ENCODE measurements around the gene SERPINB11. TPM values are rescaled to one million over a fixed set of nuclear protein-coding genes. Genes with fewer than 3 reads are reported as not detected.

Gene SERPINB11
- total RNA-seq, 1 experiment from 2014 or later = not detected

- H3K27me3 Mint-ChIP-seq (ENCODE audit: low read depth) = no peaks in the 10 kb centered on the region; the same call in 1 of the 2 replicates
- TF ChIP-seq ERG (CRISPR knock-in tag; IDR thresholded peaks at IDR 0.05) (no peak), NR2C2 (CRISPR knock-in tag; IDR thresholded peaks at IDR 0.05) (no peak), GABPB1 (CRISPR knock-in tag; IDR thresholded peaks at IDR 0.05) (no peak), CREB1 (CRISPR knock-in tag; IDR thresholded peaks at IDR 0.05) (no peak), ZBTB43 (CRISPR knock-in tag; IDR thresholded peaks at IDR 0.05) (no peak), ZNF263 (CRISPR knock-in tag; IDR thresholded peaks at IDR 0.05; ENCODE audit: low read depth) (no peak), ZSCAN18 (CRISPR knock-in tag; IDR thresholded peaks at IDR 0.05) (no peak), TEAD4 (CRISPR knock-in tag; IDR thresholded peaks at IDR 0.05) (no peak), OVOL2 (CRISPR knock-in tag; IDR thresholded peaks at IDR 0.05; ENCODE audit: borderline replicate concordance) (no peak), ZNF317 (CRISPR knock-in tag; IDR thresholded peaks at IDR 0.05; ENCODE audit: borderline replicate concordance, low read depth) (no peak), ZNF423 (CRISPR knock-in tag; IDR thresholded peaks at IDR 0.05) (no peak), MAX (CRISPR knock-in tag; IDR thresholded peaks at IDR 0.05) (no peak), AFF4 (CRISPR knock-in tag; IDR thresholded peaks at IDR 0.05; ENCODE audit: borderline replicate concordance) (no peak)
- TF ChIP-seq, protein P1, sequence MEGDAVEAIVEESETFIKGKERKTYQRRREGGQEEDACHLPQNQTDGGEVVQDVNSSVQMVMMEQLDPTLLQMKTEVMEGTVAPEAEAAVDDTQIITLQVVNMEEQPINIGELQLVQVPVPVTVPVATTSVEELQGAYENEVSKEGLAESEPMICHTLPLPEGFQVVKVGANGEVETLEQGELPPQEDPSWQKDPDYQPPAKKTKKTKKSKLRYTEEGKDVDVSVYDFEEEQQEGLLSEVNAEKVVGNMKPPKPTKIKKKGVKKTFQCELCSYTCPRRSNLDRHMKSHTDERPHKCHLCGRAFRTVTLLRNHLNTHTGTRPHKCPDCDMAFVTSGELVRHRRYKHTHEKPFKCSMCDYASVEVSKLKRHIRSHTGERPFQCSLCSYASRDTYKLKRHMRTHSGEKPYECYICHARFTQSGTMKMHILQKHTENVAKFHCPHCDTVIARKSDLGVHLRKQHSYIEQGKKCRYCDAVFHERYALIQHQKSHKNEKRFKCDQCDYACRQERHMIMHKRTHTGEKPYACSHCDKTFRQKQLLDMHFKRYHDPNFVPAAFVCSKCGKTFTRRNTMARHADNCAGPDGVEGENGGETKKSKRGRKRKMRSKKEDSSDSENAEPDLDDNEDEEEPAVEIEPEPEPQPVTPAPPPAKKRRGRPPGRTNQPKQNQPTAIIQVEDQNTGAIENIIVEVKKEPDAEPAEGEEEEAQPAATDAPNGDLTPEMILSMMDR (IDR thresholded peaks at IDR 0.05) = no peak
- TF ChIP-seq, protein P2, sequence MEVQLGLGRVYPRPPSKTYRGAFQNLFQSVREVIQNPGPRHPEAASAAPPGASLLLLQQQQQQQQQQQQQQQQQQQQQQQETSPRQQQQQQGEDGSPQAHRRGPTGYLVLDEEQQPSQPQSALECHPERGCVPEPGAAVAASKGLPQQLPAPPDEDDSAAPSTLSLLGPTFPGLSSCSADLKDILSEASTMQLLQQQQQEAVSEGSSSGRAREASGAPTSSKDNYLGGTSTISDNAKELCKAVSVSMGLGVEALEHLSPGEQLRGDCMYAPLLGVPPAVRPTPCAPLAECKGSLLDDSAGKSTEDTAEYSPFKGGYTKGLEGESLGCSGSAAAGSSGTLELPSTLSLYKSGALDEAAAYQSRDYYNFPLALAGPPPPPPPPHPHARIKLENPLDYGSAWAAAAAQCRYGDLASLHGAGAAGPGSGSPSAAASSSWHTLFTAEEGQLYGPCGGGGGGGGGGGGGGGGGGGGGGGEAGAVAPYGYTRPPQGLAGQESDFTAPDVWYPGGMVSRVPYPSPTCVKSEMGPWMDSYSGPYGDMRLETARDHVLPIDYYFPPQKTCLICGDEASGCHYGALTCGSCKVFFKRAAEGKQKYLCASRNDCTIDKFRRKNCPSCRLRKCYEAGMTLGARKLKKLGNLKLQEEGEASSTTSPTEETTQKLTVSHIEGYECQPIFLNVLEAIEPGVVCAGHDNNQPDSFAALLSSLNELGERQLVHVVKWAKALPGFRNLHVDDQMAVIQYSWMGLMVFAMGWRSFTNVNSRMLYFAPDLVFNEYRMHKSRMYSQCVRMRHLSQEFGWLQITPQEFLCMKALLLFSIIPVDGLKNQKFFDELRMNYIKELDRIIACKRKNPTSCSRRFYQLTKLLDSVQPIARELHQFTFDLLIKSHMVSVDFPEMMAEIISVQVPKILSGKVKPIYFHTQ (CRISPR knock-in tag; IDR thresholded peaks at IDR 0.05) = no peak
- TF ChIP-seq, protein P3, sequence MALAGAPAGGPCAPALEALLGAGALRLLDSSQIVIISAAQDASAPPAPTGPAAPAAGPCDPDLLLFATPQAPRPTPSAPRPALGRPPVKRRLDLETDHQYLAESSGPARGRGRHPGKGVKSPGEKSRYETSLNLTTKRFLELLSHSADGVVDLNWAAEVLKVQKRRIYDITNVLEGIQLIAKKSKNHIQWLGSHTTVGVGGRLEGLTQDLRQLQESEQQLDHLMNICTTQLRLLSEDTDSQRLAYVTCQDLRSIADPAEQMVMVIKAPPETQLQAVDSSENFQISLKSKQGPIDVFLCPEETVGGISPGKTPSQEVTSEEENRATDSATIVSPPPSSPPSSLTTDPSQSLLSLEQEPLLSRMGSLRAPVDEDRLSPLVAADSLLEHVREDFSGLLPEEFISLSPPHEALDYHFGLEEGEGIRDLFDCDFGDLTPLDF (CRISPR knock-in tag; IDR thresholded peaks at IDR 0.05) = no peak
- TF ChIP-seq, protein P4, sequence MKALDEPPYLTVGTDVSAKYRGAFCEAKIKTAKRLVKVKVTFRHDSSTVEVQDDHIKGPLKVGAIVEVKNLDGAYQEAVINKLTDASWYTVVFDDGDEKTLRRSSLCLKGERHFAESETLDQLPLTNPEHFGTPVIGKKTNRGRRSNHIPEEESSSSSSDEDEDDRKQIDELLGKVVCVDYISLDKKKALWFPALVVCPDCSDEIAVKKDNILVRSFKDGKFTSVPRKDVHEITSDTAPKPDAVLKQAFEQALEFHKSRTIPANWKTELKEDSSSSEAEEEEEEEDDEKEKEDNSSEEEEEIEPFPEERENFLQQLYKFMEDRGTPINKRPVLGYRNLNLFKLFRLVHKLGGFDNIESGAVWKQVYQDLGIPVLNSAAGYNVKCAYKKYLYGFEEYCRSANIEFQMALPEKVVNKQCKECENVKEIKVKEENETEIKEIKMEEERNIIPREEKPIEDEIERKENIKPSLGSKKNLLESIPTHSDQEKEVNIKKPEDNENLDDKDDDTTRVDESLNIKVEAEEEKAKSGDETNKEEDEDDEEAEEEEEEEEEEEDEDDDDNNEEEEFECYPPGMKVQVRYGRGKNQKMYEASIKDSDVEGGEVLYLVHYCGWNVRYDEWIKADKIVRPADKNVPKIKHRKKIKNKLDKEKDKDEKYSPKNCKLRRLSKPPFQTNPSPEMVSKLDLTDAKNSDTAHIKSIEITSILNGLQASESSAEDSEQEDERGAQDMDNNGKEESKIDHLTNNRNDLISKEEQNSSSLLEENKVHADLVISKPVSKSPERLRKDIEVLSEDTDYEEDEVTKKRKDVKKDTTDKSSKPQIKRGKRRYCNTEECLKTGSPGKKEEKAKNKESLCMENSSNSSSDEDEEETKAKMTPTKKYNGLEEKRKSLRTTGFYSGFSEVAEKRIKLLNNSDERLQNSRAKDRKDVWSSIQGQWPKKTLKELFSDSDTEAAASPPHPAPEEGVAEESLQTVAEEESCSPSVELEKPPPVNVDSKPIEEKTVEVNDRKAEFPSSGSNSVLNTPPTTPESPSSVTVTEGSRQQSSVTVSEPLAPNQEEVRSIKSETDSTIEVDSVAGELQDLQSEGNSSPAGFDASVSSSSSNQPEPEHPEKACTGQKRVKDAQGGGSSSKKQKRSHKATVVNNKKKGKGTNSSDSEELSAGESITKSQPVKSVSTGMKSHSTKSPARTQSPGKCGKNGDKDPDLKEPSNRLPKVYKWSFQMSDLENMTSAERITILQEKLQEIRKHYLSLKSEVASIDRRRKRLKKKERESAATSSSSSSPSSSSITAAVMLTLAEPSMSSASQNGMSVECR (CRISPR knock-in tag; IDR thresholded peaks at IDR 0.05; ENCODE audit: borderline replicate concordance) = no peak
Observed at GRCh38 chr18:63681449-63682340, 21.1 kb upstream of the SERPINB11 start.

More at GRCh38 chr18:63681449-63682340, 21.1 kb upstream of the SERPINB11 start:
- no peak overlapping the region for H3K4me3 Mint-ChIP-seq
- peaks cover 3% of the 10 kb centered on the region for H3K9me3 Mint-ChIP-seq
- no peak overlapping the region for H3K27ac Mint-ChIP-seq
- CTCF ChIA-PET = no interaction called here
- DNase-seq (ENCODE audit: low spot score) = no peak
- no peak for ATAC-seq
- peaks cover 22% of the 10 kb centered on the region for H3K4me1 Mint-ChIP-seq
- POLR2A ChIA-PET = no interaction called here
- H3K36me3 Mint-ChIP-seq = no peaks in the 10 kb centered on the region

Data from WTC11 (cell line).